GM19193 (cell line): ENCODE results near the gene STK39.

Experiments used
- POLR2A ChIP-seq: IDR thresholded peaks from 4 replicates; pipeline ENCODE4 v1.6.1; 2011; ENCODE audit not compliant: insufficient read depth, insufficient read length; ENCODE audit errors: extremely low read depth

STK39 gene

GRCh38 chr2:168028362-168028761 is 219.0 kb downstream of the STK39 start:
- no peak for TF ChIP-seq POLR2A

GRCh38 chr2:168025487-168026202 is 221.8 kb downstream of the STK39 start:
- TF ChIP-seq POLR2A, result no peak

- no peak for TF ChIP-seq POLR2A
These were observed 222.9 kb downstream of the STK39 start for GRCh38 chr2:168024459-168024858.

GRCh38 chr2:168021800-168022587 is 225.4 kb downstream of the STK39 start:
- TF ChIP-seq POLR2A, result no peak

- no peak for TF ChIP-seq POLR2A
These were observed 232.0 kb downstream of the STK39 start for GRCh38 chr2:168015274-168015953.

GRCh38 chr2:168009900-168010299 is 237.5 kb downstream of the STK39 start:
- no peak for TF ChIP-seq POLR2A

GRCh38 chr2:168008646-168009195 is 238.7 kb downstream of the STK39 start:
- no peak for TF ChIP-seq POLR2A

- no peak for TF ChIP-seq POLR2A
These were observed 240.9 kb downstream of the STK39 start for GRCh38 chr2:168006498-168006897.

GRCh38 chr2:168005586-168005985 is 241.8 kb downstream of the STK39 start:
- TF ChIP-seq POLR2A, result no peak

GRCh38 chr2:168003876-168004275 is 243.5 kb downstream of the STK39 start:
- no peak for TF ChIP-seq POLR2A

GRCh38 chr2:168002021-168002553 is 245.3 kb downstream of the STK39 start:
- no peak for TF ChIP-seq POLR2A

GRCh38 chr2:167992278-167992677 is 255.1 kb downstream of the STK39 start:
- no peak for TF ChIP-seq POLR2A

- no peak for TF ChIP-seq POLR2A
These were observed 257.3 kb downstream of the STK39 start for GRCh38 chr2:167990062-167990461.

- TF ChIP-seq POLR2A, result no peak
These were observed 259.1 kb downstream of the STK39 start for GRCh38 chr2:167988296-167988695.

- TF ChIP-seq POLR2A, result no peak
These were observed 259.8 kb downstream of the STK39 start for GRCh38 chr2:167987558-167987957.

- no peak for TF ChIP-seq POLR2A
These were observed 260.4 kb downstream of the STK39 start for GRCh38 chr2:167987026-167987425.

- TF ChIP-seq POLR2A, result no peak
These were observed 261.2 kb downstream of the STK39 start for GRCh38 chr2:167986223-167986622.
